ENCODE data around the gene TNRC6A.

DNA sequence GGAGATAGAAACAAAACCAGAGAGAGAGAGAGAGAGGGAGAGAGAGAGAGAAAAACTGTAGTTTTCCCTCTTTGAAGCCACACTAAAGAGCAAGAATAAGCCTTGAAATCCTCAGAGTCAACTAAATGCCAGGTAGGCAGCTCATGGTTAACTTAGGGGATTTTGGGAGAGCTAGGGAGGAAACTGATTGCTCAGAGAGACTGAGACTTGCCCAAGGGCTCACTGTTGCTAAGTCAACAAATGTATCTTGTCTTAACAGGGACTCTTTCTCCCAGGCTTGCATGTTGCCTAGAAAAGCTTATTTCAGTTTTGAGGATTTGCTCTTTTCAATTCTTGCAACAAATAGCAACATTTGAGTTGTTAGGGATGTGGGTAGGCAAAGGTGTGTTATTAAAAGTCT is 111.8 kb downstream of the TNRC6A start:
- TF ChIP-seq MAFK (IDR thresholded peaks at IDR 0.05; ENCODE audit: low read length), result no peak
- no peak for TF ChIP-seq HOXB6 (CRISPR knock-in tag; IDR thresholded peaks at IDR 0.05; ENCODE audit: borderline replicate concordance)
- TF ChIP-seq, protein P1, sequence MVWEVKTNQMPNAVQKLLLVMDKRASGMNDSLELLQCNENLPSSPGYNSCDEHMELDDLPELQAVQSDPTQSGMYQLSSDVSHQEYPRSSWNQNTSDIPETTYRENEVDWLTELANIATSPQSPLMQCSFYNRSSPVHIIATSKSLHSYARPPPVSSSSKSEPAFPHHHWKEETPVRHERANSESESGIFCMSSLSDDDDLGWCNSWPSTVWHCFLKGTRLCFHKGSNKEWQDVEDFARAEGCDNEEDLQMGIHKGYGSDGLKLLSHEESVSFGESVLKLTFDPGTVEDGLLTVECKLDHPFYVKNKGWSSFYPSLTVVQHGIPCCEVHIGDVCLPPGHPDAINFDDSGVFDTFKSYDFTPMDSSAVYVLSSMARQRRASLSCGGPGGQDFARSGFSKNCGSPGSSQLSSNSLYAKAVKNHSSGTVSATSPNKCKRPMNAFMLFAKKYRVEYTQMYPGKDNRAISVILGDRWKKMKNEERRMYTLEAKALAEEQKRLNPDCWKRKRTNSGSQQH (CRISPR knock-in tag; IDR thresholded peaks at IDR 0.05), result no peak
- no peak for TF ChIP-seq NFIC (IDR thresholded peaks at IDR 0.05)
- no peak for TF ChIP-seq ZFPM2 (CRISPR knock-in tag; IDR thresholded peaks at IDR 0.05)
- no peak for TF ChIP-seq YY1 (IDR thresholded peaks at IDR 0.05; ENCODE audit: borderline replicate concordance in 1 of 3, control insufficient read depth in 1 of 3, extremely low read depth in 1 of 3, insufficient read depth in 3 of 3, insufficient read length in 1 of 3, insufficient replicate concordance in 2 of 3, low read depth in 1 of 3, low read length in 2 of 3)
